Testis (tissue), 3 donors: Measurements from ENCODE around the gene HMX1. TPM values are rescaled to one million over a fixed set of nuclear protein-coding genes. Genes with fewer than 3 reads are reported as not detected.

Experiments used
- DNase-seq: peaks from one replicate; pipeline ENCODE4 v3.0.0-alpha.2; 2019
- H3K27ac ChIP-seq, 2 donors: fragments of 200-600 bp; sonication (generic); one replicate each; pipeline ENCODE4 v1.5.1; 2019
- H3K27me3 ChIP-seq: fragments of 200-600 bp; sonication (generic); one replicate; pipeline ENCODE4 v1.5.1; 2019
- H3K36me3 ChIP-seq: fragments of 200-600 bp; sonication (generic); one replicate; pipeline ENCODE4 v1.5.1; 2017; ENCODE audit warnings: low read depth; ENCODE audit errors: missing control alignments
- H3K4me1 ChIP-seq: fragments of 200-600 bp; sonication (generic); one replicate; pipeline ENCODE4 v1.5.1; 2019
- H3K4me3 ChIP-seq, 2 donors: fragments of 200-600 bp; sonication (generic); one replicate each; pipeline ENCODE4 v1.5.1; 2017 to 2019
- H3K9me3 ChIP-seq: fragments of 200-600 bp; sonication (generic); one replicate; pipeline ENCODE4 v1.5.1; 2017
- POLR2A ChIP-seq: fragments of 450-650 bp; IDR thresholded peaks from one replicate; pipeline ENCODE4 v1.6.1; 2017; ENCODE audit warnings: antibody characterized with exemption, mild to moderate bottlenecking, moderate library complexity
- WGBS, 2 donors: methylation state at CpG; one replicate each; pipeline ENCODE4 v1.1.5; 2018; 5-methylcytosine and 5-hydroxymethylcytosine counted together
- intact Hi-C: fragments of 100-400 bp; cut with DNase I; formaldehyde crosslinking; loops from one replicate; pipeline ENCODE4 v1.15.1; 2023; ENCODE audit warnings: low total_unique reads
- polyA plus RNA-seq: library from polyadenylated mRNA; stranded (reverse); fragments of 350-450 nt; fragmentation: Illumina TruSeq; extraction: RNeasy Lipid Tissue Mini Kit (QIAGEN cat#74804); gene quantifications from one replicate; pipeline ENCODE4 v1.2.3, GENCODE V29; 2014; ENCODE audit warnings: low read depth, low replicate concordance; ENCODE audit not compliant: insufficient read depth
- total RNA-seq, 2 donors: library from RNA; depleted of rRNA; stranded (reverse); fragments of >200 nt; gene quantifications; one replicate each; pipeline ENCODE4 v1.2.3, GENCODE V29; 2016
- TF ChIP-seq, protein P1 (sequence below), 3 experiments: fragments of 450-650 bp in 2 of 3; fragments of 200-600 bp in 1 of 3; sonication (generic) in 1 of 3; IDR thresholded peaks; one replicate each; pipeline ENCODE4 v1.5.1; 2016 to 2019; ENCODE audit warnings: antibody characterized with exemption in 3 of 3, mild to moderate bottlenecking in 2 of 3, moderate library complexity in 1 of 3

HMX1 gene
- total and polyA plus RNA-seq, 3 donors from 2014 or later = 0.65 to 7.3 (median 4.2) TPM

DNA sequence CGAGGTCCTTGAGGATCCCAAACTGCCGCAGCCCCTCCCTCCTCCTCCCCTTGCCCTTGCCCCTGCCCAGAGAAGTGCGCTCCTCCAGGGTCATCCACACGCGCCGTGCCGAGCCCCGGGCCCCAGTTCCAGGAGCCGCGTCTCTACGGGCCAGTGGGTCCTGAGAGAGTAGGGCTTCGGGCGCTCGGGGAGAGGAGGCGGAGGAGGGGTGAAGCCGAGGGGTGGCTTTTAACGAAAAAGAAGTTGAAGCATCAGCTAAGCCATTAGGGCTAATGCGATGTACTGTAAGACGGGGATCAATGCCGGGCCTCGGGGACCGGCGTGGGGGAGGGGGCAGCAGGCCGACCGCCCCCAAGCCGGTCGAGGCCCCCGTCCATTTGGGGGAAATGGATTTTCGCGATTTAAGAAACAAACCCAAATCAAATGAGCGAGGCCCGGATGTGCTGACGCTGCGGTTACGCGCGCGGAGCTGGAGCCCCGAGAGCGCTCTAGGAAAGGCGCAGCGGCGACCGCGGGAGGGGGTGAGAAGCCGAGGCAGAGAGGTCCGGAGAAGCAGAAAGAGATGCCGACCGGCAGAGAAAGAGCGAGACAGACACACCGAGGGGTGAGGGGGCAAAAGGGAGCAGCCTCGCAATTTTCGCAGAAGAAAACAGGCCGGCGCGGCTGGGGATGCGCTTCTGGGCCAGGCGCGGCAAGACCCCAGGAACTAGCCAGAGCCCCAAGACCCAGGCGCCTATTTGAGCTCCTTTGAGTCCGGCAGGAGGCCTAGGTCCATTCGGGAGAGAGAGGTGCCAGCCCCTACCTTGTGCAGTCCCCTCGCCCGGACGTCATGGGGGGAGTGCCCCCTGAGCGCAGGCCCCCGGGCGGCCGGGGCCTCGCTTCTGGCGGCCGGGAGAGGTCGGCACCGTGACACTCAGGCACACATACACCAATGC lies 13.6 kb downstream of the HMX1 start:
- no peak overlapping the region for H3K27ac ChIP-seq
- TF ChIP-seq POLR2A = no peak
- TF ChIP-seq, protein P1, sequence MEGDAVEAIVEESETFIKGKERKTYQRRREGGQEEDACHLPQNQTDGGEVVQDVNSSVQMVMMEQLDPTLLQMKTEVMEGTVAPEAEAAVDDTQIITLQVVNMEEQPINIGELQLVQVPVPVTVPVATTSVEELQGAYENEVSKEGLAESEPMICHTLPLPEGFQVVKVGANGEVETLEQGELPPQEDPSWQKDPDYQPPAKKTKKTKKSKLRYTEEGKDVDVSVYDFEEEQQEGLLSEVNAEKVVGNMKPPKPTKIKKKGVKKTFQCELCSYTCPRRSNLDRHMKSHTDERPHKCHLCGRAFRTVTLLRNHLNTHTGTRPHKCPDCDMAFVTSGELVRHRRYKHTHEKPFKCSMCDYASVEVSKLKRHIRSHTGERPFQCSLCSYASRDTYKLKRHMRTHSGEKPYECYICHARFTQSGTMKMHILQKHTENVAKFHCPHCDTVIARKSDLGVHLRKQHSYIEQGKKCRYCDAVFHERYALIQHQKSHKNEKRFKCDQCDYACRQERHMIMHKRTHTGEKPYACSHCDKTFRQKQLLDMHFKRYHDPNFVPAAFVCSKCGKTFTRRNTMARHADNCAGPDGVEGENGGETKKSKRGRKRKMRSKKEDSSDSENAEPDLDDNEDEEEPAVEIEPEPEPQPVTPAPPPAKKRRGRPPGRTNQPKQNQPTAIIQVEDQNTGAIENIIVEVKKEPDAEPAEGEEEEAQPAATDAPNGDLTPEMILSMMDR (IDR thresholded peaks at IDR 0.05) = no peak
- intact Hi-C loops = no loop called here
- no peak for DNase-seq
- H3K9me3 ChIP-seq = no peaks in the 10 kb centered on the region
- no peaks in the 10 kb centered on the region for H3K27me3 ChIP-seq
- peaks cover 6% of the 10 kb centered on the region for H3K4me1 ChIP-seq
- peak overlapping the region; percentile 1 to 38 for H3K4me3 ChIP-seq
- H3K36me3 ChIP-seq = no peaks in the 10 kb centered on the region
- WGBS, 2 donors = 0 to 1% methylated on average over 52 to 67 of the region's 74 CpGs

DNA sequence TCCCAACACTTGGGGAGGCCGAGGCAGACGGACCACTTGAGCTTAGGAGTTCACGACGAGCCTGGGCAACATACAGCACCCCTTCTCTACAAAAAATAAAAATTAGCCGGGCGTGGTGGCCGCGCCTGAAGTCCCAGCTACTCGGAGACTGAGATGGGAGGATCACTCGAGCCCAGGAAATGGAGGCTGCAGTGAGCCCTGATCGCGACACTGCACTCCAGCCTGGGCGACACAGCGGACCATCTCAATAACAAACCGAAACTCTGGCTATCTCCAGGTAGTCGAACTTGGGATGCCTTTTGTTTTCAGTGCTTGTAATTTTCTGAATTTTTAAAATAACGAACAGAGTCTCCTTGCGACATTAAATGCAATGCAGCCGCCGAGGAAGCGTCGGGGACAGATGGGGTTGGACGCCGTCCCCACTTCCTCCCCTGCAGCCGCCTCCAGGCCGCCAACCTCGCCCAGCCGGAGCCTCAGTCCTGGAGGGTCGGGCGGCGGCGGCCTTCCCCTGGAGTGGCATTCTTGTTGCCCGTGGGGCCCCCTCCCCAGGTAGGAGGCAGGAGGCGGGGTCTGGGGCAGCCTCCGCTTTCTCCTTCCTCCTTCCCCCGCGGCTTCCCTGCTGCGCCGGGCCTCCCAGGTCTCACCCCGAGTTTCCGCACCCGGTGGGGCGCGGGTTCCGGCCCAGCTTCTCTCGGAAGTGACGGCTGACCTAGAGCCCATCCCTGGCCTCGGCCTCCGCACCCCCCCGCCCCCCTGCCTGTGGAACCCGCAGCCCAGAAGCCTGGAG lies 14.6 kb downstream of the HMX1 start:
- intact Hi-C loops = no loop called here
- Histone ChIP-seq H3K4me1 (peaks cover 6% of the 10 kb centered on the region), H3K27ac (no peak overlapping the region), H3K4me3 (peak overlapping the region; percentile 1 to 38), H3K27me3 (no peaks in the 10 kb centered on the region), H3K36me3 (no peaks in the 10 kb centered on the region), H3K9me3 (no peaks in the 10 kb centered on the region)
- WGBS, 2 donors = 3% methylated on average over 31 to 50 of the region's 51 CpGs
- DNase-seq = no peak
- TF ChIP-seq, protein P1 (IDR thresholded peaks at IDR 0.05) = no peak
- no peak for TF ChIP-seq POLR2A

DNA sequence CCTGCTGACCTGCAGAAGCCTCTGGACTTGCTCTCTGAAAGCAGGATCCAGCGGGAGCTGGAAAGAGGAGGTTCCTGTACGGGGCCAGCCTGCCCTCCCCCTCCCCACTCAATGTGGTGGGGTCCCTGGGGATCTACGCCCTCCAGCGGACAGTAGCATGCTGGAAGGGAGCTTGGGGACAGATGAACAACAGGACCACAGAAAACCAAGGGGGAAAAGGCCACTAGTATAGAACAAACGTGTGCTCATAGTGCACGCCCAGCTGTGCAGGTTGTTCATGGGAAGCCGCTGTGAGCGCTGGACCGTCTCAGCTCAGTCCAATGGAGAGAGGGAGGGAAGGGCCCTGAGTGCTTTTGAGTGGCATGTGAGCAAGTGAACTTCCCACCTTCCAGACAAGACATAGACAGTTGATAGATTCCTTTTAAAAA lies 15.8 kb downstream of the HMX1 start:
- H3K27me3 ChIP-seq = no peaks in the 10 kb centered on the region

DNA sequence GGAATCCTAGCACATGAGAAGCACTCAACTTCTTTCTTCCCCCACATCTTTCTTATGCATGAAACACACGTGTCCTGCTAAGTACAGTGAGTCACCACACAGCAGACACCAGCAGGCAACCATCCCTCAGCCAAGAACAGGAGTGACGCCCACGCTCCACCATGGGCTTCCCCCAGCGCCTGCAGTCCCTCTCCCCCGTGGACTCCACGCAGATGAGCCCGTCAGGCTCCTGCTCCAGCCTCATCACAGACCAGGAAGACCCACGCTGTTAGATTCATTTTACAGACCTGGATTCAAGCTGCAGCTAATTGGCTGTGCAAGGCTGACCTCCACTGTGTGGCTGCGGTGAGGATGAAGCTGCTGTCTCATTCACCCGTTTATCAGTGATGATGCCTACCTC lies 16.7 kb downstream of the HMX1 start:
- intact Hi-C loops = no loop called here
- 8 to 42% methylated on average over 6 to 10 of the region's 10 CpGs for WGBS, 2 donors
- no peak for DNase-seq
- Histone ChIP-seq H3K9me3 (no peaks in the 10 kb centered on the region), H3K27me3 (no peaks in the 10 kb centered on the region), H3K4me3 (no peak overlapping the region), H3K36me3 (no peaks in the 10 kb centered on the region), H3K4me1 (peaks cover 6% of the 10 kb centered on the region), H3K27ac (no peak overlapping the region)
- TF ChIP-seq, protein P1 (IDR thresholded peaks at IDR 0.05) = no peak
- no peak for TF ChIP-seq POLR2A

More for the DNA sequence above, 15.8 kb downstream of the HMX1 start:
- peaks cover 6% of the 10 kb centered on the region for H3K4me1 ChIP-seq
- DNase-seq = no peak
- intact Hi-C loops = no loop called here
- no peaks in the 10 kb centered on the region for H3K9me3 ChIP-seq
- no peak overlapping the region for H3K27ac ChIP-seq
- no peaks in the 10 kb centered on the region for H3K36me3 ChIP-seq
- H3K4me3 ChIP-seq = no peak overlapping the region
- TF ChIP-seq, protein P1 (IDR thresholded peaks at IDR 0.05) = no peak
- no peak for TF ChIP-seq POLR2A
- WGBS, 2 donors = 3 to 9% methylated on average over 9 of the region's 9 CpGs
